Measurements from ENCODE around the gene POLR2E. TPM values are rescaled to one million over a fixed set of nuclear protein-coding genes. Genes with fewer than 3 reads are reported as not detected.
A peak's percentile ranks its signal among the peaks of the same experiment; 100 is the strongest.

Gene POLR2E
- total RNA-seq, 1 donor from 2014 or later: 168 TPM

GRCh38 chr19:1049800-1050199 is 45.4 kb downstream of the POLR2E start:
- DNase-seq (ENCODE audit: low read depth): no peak

- DNase-seq (ENCODE audit: low read depth): no peak
Measured at GRCh38 chr19:1049106-1049505, 46.1 kb downstream of the POLR2E start.

GRCh38 chr19:1047696-1048147 is 47.5 kb downstream of the POLR2E start:
- DNase-seq (ENCODE audit: low read depth): no peak

- DNase-seq (ENCODE audit: low read depth): no peak
Measured at GRCh38 chr19:1046836-1047695, 48.1 kb downstream of the POLR2E start.

- no peak for DNase-seq (ENCODE audit: low read depth)
Measured at GRCh38 chr19:1046117-1046626, 49.0 kb downstream of the POLR2E start.

GRCh38 chr19:1045247-1045603 is 50.0 kb downstream of the POLR2E start:
- no peak for DNase-seq (ENCODE audit: low read depth)

- no peak for DNase-seq (ENCODE audit: low read depth)
Measured at GRCh38 chr19:1042689-1043511, 52.3 kb downstream of the POLR2E start.

- no peak for DNase-seq (ENCODE audit: low read depth)
Measured at GRCh38 chr19:1041835-1042685, 53.1 kb downstream of the POLR2E start.

- DNase-seq (ENCODE audit: low read depth): no peak
Measured at GRCh38 chr19:1041272-1041834, 53.8 kb downstream of the POLR2E start.

GRCh38 chr19:1040476-1041271 is 54.5 kb downstream of the POLR2E start:
- peak; percentile 79 for DNase-seq (ENCODE audit: low read depth)

- peak; percentile 89 for DNase-seq (ENCODE audit: low read depth)
Measured at GRCh38 chr19:1039646-1040475, 55.3 kb downstream of the POLR2E start, which contains the start of gene ABCA7. Gene ABCA7, plus strand, starts transcription at chr19:1040107. Its CDS starts 1,255 bp downstream, at chr19:1041362.

GRCh38 chr19:1038978-1039645 is 56.1 kb downstream of the POLR2E start:
- DNase-seq (ENCODE audit: low read depth): no peak

GRCh38 chr19:1037621-1038064 is 57.5 kb downstream of the POLR2E start:
- no peak for DNase-seq (ENCODE audit: low read depth)

Other genes starting within 250 kb of the POLR2E start
- not detected in 2 replicates for gene ELANE, start 243.1 kb downstream of the POLR2E start, total RNA-seq
- 2.1 and 3.1 TPM in 2 replicates for gene CFD, start 235.7 kb downstream of the POLR2E start, total RNA-seq
- gene MED16, start 202.2 kb downstream of the POLR2E start, total RNA-seq: 22.6 and 55.4 TPM in 2 replicates
- gene RNU6-9, start 201.9 kb downstream of the POLR2E start, total RNA-seq: not detected in 2 replicates
- 36.6 and 38.3 TPM in 2 replicates for gene R3HDM4, start 182.2 kb downstream of the POLR2E start, total RNA-seq
- not detected in 2 replicates for gene KISS1R, start 178.0 kb downstream of the POLR2E start, total RNA-seq
- gene ARID3A, start 169.3 kb downstream of the POLR2E start, total RNA-seq: 9.5 and 18.8 TPM in 2 replicates
- gene WDR18, start 111.0 kb downstream of the POLR2E start, total RNA-seq: 31.1 and 50.4 TPM in 2 replicates
- 2.4 and 3.6 TPM in 2 replicates for gene GRIN3B, start 95.0 kb downstream of the POLR2E start, total RNA-seq
- gene TMEM259, start 74.3 kb downstream of the POLR2E start, total RNA-seq: 63.4 and 114 TPM in 2 replicates
- not detected in 2 replicates for gene RNU6-2, start 73.9 kb downstream of the POLR2E start, total RNA-seq
- gene CNN2, start 68.8 kb downstream of the POLR2E start, total RNA-seq: 312 and 501 TPM in 2 replicates
- gene ABCA7, start 55.3 kb downstream of the POLR2E start, total RNA-seq: 15.6 and 24.6 TPM in 2 replicates
- gene ARHGAP45, start 28.2 kb downstream of the POLR2E start, total RNA-seq: 8.3 and 13.4 TPM in 2 replicates
- 205 and 337 TPM in 2 replicates for gene GPX4, start 8.6 kb upstream of the POLR2E start, total RNA-seq
- gene SBNO2, start 78.9 kb upstream of the POLR2E start, total RNA-seq: 40.5 and 113 TPM in 2 replicates
- 113 and 140 TPM in 2 replicates for gene STK11, start 110.4 kb upstream of the POLR2E start, total RNA-seq
- gene CBARP, start 142.6 kb upstream of the POLR2E start, total RNA-seq: 0.87 and 4.3 TPM in 2 replicates
- gene ATP5F1D, start 146.4 kb upstream of the POLR2E start, total RNA-seq: 29.0 and 29.2 TPM in 2 replicates
- gene MIDN, start 153.2 kb upstream of the POLR2E start, total RNA-seq: 12.2 and 44.9 TPM in 2 replicates
- gene CIRBP, start 174.0 kb upstream of the POLR2E start, total RNA-seq: 174 and 314 TPM in 2 replicates
- gene FAM174C, start 180.2 kb upstream of the POLR2E start, total RNA-seq: 13.9 and 21.5 TPM in 2 replicates
- 0.10 TPM in 1 of 2 replicates, not detected in the other for gene EFNA2, start 190.5 kb upstream of the POLR2E start, total RNA-seq

All from renal cortical epithelial cell (primary cell).